HepG2 (cell line): ENCODE data around the gene CRIM1. TPM values are rescaled to one million over a fixed set of nuclear protein-coding genes. Genes with fewer than 3 reads are reported as not detected.
A peak's percentile ranks its signal among the peaks of the same experiment; 100 is the strongest.

Experiments
- DRAP1 ChIP-seq: IDR thresholded peaks from 2 replicates; pipeline ENCODE4 v1.6.1; 2016; ENCODE audit warnings: missing genetic modification reagents, missing compliant biosample characterization
- GATAD1 ChIP-seq: IDR thresholded peaks from 2 replicates; pipeline ENCODE4 v1.6.1; 2016; ENCODE audit warnings: missing genetic modification reagents, missing compliant biosample characterization
- HMG20B ChIP-seq: conservative IDR thresholded peaks from 2 replicates; pipeline ENCODE4 v1.6.1; 2016; ENCODE audit warnings: missing genetic modification reagents, missing compliant biosample characterization
- KDM6A ChIP-seq: IDR thresholded peaks from 2 replicates; pipeline ENCODE4 v1.6.1; 2016; ENCODE audit warnings: low read depth
- LBX2 ChIP-seq: sonication (generic); formaldehyde crosslinking; IDR thresholded peaks from 2 replicates; pipeline ENCODE4 v1.5.0; 2020; ENCODE audit warnings: missing genetic modification reagents, mild to moderate bottlenecking, borderline replicate concordance
- MXD4 ChIP-seq: IDR thresholded peaks from 2 replicates; pipeline ENCODE4 v1.6.1; 2016; ENCODE audit warnings: mild to moderate bottlenecking, missing biosample characterization, missing genetic modification reagents
- NONO ChIP-seq, 2 experiments: fragments of 450-650 bp in 1 of 2; sonication (generic) in 1 of 2; formaldehyde crosslinking in 1 of 2; IDR thresholded peaks in 1 of 2; conservative IDR thresholded peaks in 1 of 2; 2 replicates each; pipeline versions ENCODE4 v1.6.1 to v1.8.0; 2017 to 2022; ENCODE audit warnings: mild to moderate bottlenecking in 1 of 2, missing genetic modification reagents in 1 of 2, moderate library complexity in 1 of 2
- NR2F6 ChIP-seq, 2 experiments: IDR thresholded peaks; 2 replicates each; pipeline ENCODE4 v1.6.1; 2016; ENCODE audit warnings: antibody characterized with exemption in 1 of 2, mild to moderate bottlenecking in 1 of 2
- NRL ChIP-seq: sonication (generic); formaldehyde crosslinking; IDR thresholded peaks from 2 replicates; pipeline ENCODE4 v1.5.0; 2020; ENCODE audit warnings: missing genetic modification reagents, mild to moderate bottlenecking, moderate library complexity, borderline replicate concordance
- RCOR2 ChIP-seq: IDR thresholded peaks from 2 replicates; pipeline ENCODE4 v1.6.1; 2016; ENCODE audit warnings: missing biosample characterization, missing genetic modification reagents
- SKI ChIP-seq: fragments of 450-650 bp; IDR thresholded peaks from one replicate; pipeline ENCODE4 v1.6.1; 2018; ENCODE audit warnings: mild to moderate bottlenecking; ENCODE audit not compliant: partially characterized antibody
- SMAD3 ChIP-seq: sonication (generic); formaldehyde crosslinking; IDR thresholded peaks from 2 replicates; pipeline ENCODE4 v1.4.0; 2020; ENCODE audit warnings: missing genetic modification reagents
- SMC3 ChIP-seq: IDR thresholded peaks from 2 replicates; pipeline ENCODE4 v1.6.1; 2011; ENCODE audit warnings: low read length, improper control_type of control experiment
- SRF ChIP-seq: IDR thresholded peaks from 2 replicates; pipeline ENCODE4 v1.6.1; 2011; ENCODE audit warnings: mild to moderate bottlenecking, low read depth, low read length, moderate library complexity
- STAG1 ChIP-seq: sonication (generic); formaldehyde crosslinking; IDR thresholded peaks from 2 replicates; pipeline ENCODE4 v1.4.0; 2020; ENCODE audit warnings: missing genetic modification reagents
- TEAD3 ChIP-seq: optimal IDR thresholded peaks from 2 replicates; pipeline ENCODE3; 2016; ENCODE audit warnings: borderline replicate concordance
- TRIM24 ChIP-seq: sonication (generic); formaldehyde crosslinking; IDR thresholded peaks from 2 replicates; pipeline ENCODE4 v1.8.0; 2022; ENCODE audit warnings: mild to moderate bottlenecking, missing genetic modification reagents
- XRCC5 ChIP-seq: fragments of 200-400 bp; formaldehyde crosslinking; optimal IDR thresholded peaks from 2 replicates; pipeline ENCODE3; 2017; ENCODE audit warnings: mild to moderate bottlenecking, low read length
- ZFP1 ChIP-seq: IDR thresholded peaks from 2 replicates; pipeline ENCODE4 v1.6.1; 2016
- ZFP90 ChIP-seq: sonication (generic); formaldehyde crosslinking; IDR thresholded peaks from 2 replicates; pipeline ENCODE4 v1.8.0; 2022; ENCODE audit warnings: missing genetic modification reagents, mild to moderate bottlenecking, inconsistent platforms, borderline replicate concordance
- ZHX1 ChIP-seq: sonication (generic); formaldehyde crosslinking; IDR thresholded peaks from 2 replicates; pipeline ENCODE4 v1.8.1; 2022; ENCODE audit warnings: low read depth, mild to moderate bottlenecking, missing genetic modification reagents
- ZMYM3 ChIP-seq: sonication (generic); formaldehyde crosslinking; IDR thresholded peaks from 2 replicates; pipeline ENCODE4 v1.5.1; 2020; ENCODE audit warnings: mild to moderate bottlenecking, missing genetic modification reagents
- ZMYM4 ChIP-seq: sonication (generic); formaldehyde crosslinking; IDR thresholded peaks from 2 replicates; pipeline ENCODE4 v1.8.1; 2023; ENCODE audit warnings: mild to moderate bottlenecking, missing genetic modification reagents
- ZNF292 ChIP-seq: sonication (generic); formaldehyde crosslinking; IDR thresholded peaks from 2 replicates; pipeline ENCODE4 v1.8.1; 2022; ENCODE audit warnings: mild to moderate bottlenecking, low read depth, missing genetic modification reagents, borderline replicate concordance
- ZNF589 ChIP-seq: sonication (generic); formaldehyde crosslinking; conservative IDR thresholded peaks from 2 replicates; pipeline ENCODE4 v1.8.0; 2022; ENCODE audit warnings: mild to moderate bottlenecking, moderate library complexity, missing genetic modification reagents
- ZNF614 ChIP-seq: IDR thresholded peaks from 2 replicates; pipeline ENCODE4 v1.6.1; 2018; ENCODE audit warnings: missing biosample characterization, missing genetic modification reagents, inconsistent platforms, borderline replicate concordance
- ZNF629 ChIP-seq: sonication (generic); formaldehyde crosslinking; conservative IDR thresholded peaks from 2 replicates; pipeline ENCODE4 v1.5.0; 2020; ENCODE audit warnings: missing genetic modification reagents
- ZNF670 ChIP-seq: sonication (generic); formaldehyde crosslinking; IDR thresholded peaks from 2 replicates; pipeline ENCODE4 v1.8.0; 2022; ENCODE audit warnings: mild to moderate bottlenecking, missing genetic modification reagents, borderline replicate concordance
- ZNF749 ChIP-seq: sonication (generic); formaldehyde crosslinking; IDR thresholded peaks from 2 replicates; pipeline ENCODE4 v1.8.0; 2022; ENCODE audit warnings: mild to moderate bottlenecking, missing genetic modification reagents, moderate library complexity, borderline replicate concordance
- ZNF761 ChIP-seq: sonication (generic); formaldehyde crosslinking; conservative IDR thresholded peaks from 2 replicates; pipeline ENCODE4 v1.4.0; 2020; ENCODE audit warnings: mild to moderate bottlenecking, missing genetic modification reagents
- polyA plus RNA-seq, 8 experiments: library from polyadenylated mRNA; depleted of rRNA in 3 of 8; stranded (reverse) in 7 of 8; unstranded in 1 of 8; fragments of >200 nt; fragmentation: Illumina TruSeq in 4 of 8; extraction: Trizol in 4 of 8; gene quantifications; 2 replicates each; pipeline versions ENCODE4 v1.2.1 to v1.2.3, GENCODE V29; 2011 to 2016; ENCODE audit warnings: low read depth in 4 of 8, missing spikeins in 1 of 8, mixed read lengths in 1 of 8; ENCODE audit not compliant: insufficient read depth in 1 of 8
- total RNA-seq, 5 experiments: library from RNA; depleted of rRNA; stranded (reverse); fragments of >200 nt; fragmentation: Illumina TruSeq; extraction: Trizol; gene quantifications; 2 replicates each; pipeline ENCODE4 v1.2.3, GENCODE V29; 2016; ENCODE audit warnings: low read depth in 1 of 5

Gene CRIM1
- total and polyA plus RNA-seq, 2 of the 13 experiments (the other 11 are each of a cell fraction or from before 2014, with no cell fraction given), result 39.1 to 69.9 TPM

- peak; percentile 80; the same call in 1 of the 2 replicates for TF ChIP-seq ZNF761 (CRISPR knock-in tag)
- TF ChIP-seq SMAD3 (CRISPR knock-in tag), result peak; percentile 97
- TF ChIP-seq DRAP1, result peak; percentile 57
- 0 out of 2 replicates have a peak, but pooled peaks have one; percentile 70 for TF ChIP-seq ZNF614 (CRISPR knock-in tag)
- TF ChIP-seq ZMYM4 (CRISPR knock-in tag), result peak; percentile 92
- peak; percentile 98 for TF ChIP-seq HMG20B (CRISPR knock-in tag)
- TF ChIP-seq ZNF749, result 0 out of 2 replicates have a peak, but pooled peaks have one; percentile 68
- TF ChIP-seq NONO (IDR thresholded peaks at IDR 0.05), result no peak
- peak; percentile 77; the same call in 1 of the 2 replicates for TF ChIP-seq NONO (CRISPR knock-in tag; conservative IDR thresholded peaks at IDR 0.05)
- no peak for TF ChIP-seq LBX2 (CRISPR knock-in tag)
- no peak; the same call in 1 of the 2 replicates for TF ChIP-seq ZNF629 (CRISPR knock-in tag)
- TF ChIP-seq TEAD3, result peak; percentile 97
- TF ChIP-seq SKI, result peak; percentile 49
- TF ChIP-seq ZHX1, result peak; percentile 62; the same call in 1 of the 2 replicates
- 0 out of 2 replicates have a peak, but pooled peaks have one; percentile 47 for TF ChIP-seq ZNF589
- TF ChIP-seq ZNF670 (CRISPR knock-in tag), result no peak
- peak; percentile 48; the same call in 1 of the 2 replicates for TF ChIP-seq SMC3
- peak; percentile 92 for TF ChIP-seq NR2F6 (IDR thresholded peaks at IDR 0.05)
- TF ChIP-seq NR2F6 (CRISPR knock-in tag; IDR thresholded peaks at IDR 0.05), result peak; percentile 89
- peak; percentile 91 for TF ChIP-seq KDM6A
- TF ChIP-seq ZFP1 (CRISPR knock-in tag), result peak; percentile 92
- peak; percentile 42; the same call in 1 of the 2 replicates for TF ChIP-seq ZMYM3 (CRISPR knock-in tag)
- no peak for TF ChIP-seq NRL (CRISPR knock-in tag)
- peak; percentile 24; the same call in 1 of the 2 replicates for TF ChIP-seq ZNF292 (CRISPR knock-in tag)
- peak; percentile 88 for TF ChIP-seq TRIM24 (CRISPR knock-in tag)
- no peak for TF ChIP-seq XRCC5
- 0 out of 2 replicates have a peak, but pooled peaks have one; percentile 11 for TF ChIP-seq STAG1
- peak; percentile 70 for TF ChIP-seq GATAD1 (CRISPR knock-in tag)
- TF ChIP-seq MXD4 (CRISPR knock-in tag), result 0 out of 2 replicates have a peak, but pooled peaks have one; percentile 24
- no peak for TF ChIP-seq ZFP90
- TF ChIP-seq RCOR2, result peak; percentile 99
- 0 out of 2 replicates have a peak, but pooled peaks have one; percentile 60 for TF ChIP-seq SRF
These were observed 146.5 kb downstream of the CRIM1 start (continued) for GRCh38 chr2:36502081-36502480.
